ENCODE measurements around the gene VMP1.
"Not testable (repeated sequence)": the region's sequence is repeated elsewhere in the genome, so short reads cannot be mapped to it uniquely, and the experiment has no call there.

The VMP1 gene

GRCh38 chr17:59764292-59764741, 56.9 kb downstream of the VMP1 start:
- no peak for FAIRE-seq
- TF ChIP-seq POLR2A (IDR thresholded peaks at IDR 0.05; ENCODE audit: low read depth, low read length): no peak
- no peak for DNase-seq (ENCODE audit: insufficient read length, low spot score)

DNA sequence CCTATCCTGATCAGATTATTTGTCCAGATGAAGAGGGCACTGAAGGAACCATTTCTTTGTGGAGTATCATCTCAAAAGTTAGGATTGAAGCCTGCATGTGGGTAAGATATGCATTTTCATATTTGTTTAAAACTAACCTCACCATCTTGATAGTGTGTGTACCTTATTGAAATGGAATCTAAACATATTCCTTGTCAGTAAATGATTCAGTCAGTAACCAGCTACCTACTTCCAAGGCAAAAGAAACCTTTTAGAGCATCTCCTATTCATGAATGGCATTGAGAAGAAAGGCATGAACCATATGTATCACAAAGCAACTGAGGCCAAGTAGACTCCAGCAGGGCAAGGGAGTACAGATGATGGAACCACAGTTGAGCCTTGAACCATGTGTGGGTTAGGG, 57.6 kb downstream of the VMP1 start:
- TF ChIP-seq POLR2A (IDR thresholded peaks at IDR 0.05; ENCODE audit: low read depth, low read length): no peak
- peak; percentile 77 for FAIRE-seq
- DNase-seq (ENCODE audit: insufficient read length, low spot score): no peak

- TF ChIP-seq POLR2A (IDR thresholded peaks at IDR 0.05; ENCODE audit: low read depth, low read length): no peak
- FAIRE-seq (no peak), DNase-seq (ENCODE audit: insufficient read length, low spot score) (no peak)
These were observed 59.0 kb downstream of the VMP1 start for GRCh38 chr17:59766491-59766890.

DNA sequence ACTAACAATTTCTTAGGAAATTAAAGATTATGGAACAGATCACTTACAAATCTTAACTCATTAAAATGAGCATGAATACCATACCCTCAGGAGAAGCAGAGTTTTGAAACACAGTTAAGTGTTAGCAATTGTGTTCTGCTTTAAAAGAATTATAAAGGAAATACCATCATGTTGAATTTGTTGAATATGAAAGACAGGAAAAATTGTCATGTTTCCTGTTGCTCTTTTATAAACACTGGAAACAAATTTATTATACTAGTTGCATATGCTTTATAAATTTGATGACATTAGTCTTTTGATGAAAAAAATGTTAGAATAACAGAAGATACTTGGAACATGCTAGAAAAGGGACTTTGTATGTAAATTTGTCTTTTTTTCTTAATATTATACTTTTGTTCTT, 59.7 kb downstream of the VMP1 start:
- no peak for FAIRE-seq
- no peak for DNase-seq (ENCODE audit: insufficient read length, low spot score)
- no peak for TF ChIP-seq POLR2A (IDR thresholded peaks at IDR 0.05; ENCODE audit: low read depth, low read length)

GRCh38 chr17:59769887-59770286, 62.4 kb downstream of the VMP1 start:
- FAIRE-seq (no peak), DNase-seq (ENCODE audit: insufficient read length, low spot score) (no peak)
- TF ChIP-seq POLR2A (IDR thresholded peaks at IDR 0.05; ENCODE audit: low read depth, low read length): no peak

GRCh38 chr17:59771093-59771492, 63.6 kb downstream of the VMP1 start:
- no peak for DNase-seq (ENCODE audit: insufficient read length, low spot score)
- no peak for TF ChIP-seq POLR2A (IDR thresholded peaks at IDR 0.05; ENCODE audit: low read depth, low read length)
- no peak for FAIRE-seq

- TF ChIP-seq POLR2A (IDR thresholded peaks at IDR 0.05; ENCODE audit: low read depth, low read length): no peak
- no peak for DNase-seq (ENCODE audit: insufficient read length, low spot score)
These were observed 68.4 kb downstream of the VMP1 start for GRCh38 chr17:59775786-59776350.

DNA sequence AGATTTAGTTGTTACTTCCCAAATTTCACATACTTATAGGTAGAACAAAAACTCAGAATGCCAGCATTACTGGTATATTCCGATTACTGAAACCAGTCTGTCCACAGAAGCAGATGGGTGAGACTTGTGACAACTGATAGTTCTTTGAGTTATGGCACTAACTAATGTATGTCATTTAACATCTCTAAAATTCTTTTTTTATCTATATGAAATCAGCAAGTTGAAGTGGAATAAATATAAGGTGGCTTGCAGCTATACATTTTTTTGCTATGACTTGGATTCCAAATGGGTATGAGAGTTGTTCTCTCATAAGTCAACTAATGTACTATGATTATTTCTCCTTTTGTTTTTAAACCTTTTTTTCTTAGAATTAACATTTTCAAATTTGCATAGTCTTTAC, 69.1 kb downstream of the VMP1 start:
- FAIRE-seq (no peak), DNase-seq (ENCODE audit: insufficient read length, low spot score) (no peak)
- TF ChIP-seq POLR2A (IDR thresholded peaks at IDR 0.05; ENCODE audit: low read depth, low read length): no peak

More at GRCh38 chr17:59775786-59776350, 68.4 kb downstream of the VMP1 start:
- no peak for FAIRE-seq

DNA sequence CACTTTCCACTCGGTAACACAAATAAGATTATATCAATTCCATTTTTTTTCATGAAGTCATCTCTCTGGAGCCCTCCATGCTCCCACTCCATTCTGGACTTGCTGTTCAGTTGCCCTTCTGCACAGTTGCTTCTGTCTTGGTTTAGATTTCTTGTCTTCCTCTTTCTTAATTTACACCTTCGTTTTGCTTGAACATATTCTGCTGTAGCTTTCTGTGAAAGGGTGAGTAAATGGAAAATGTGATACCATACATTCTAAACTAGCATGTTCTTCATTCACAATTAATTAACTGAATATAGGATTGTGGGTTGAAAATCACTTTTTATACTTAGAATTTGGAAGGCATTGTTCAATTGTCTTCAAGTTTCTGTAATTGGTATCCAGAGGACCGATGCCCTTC, 69.6 kb downstream of the VMP1 start:
- DNase-seq (ENCODE audit: insufficient read length, low spot score) (no peak), FAIRE-seq (no peak)
- TF ChIP-seq POLR2A (IDR thresholded peaks at IDR 0.05; ENCODE audit: low read depth, low read length): no peak

DNA sequence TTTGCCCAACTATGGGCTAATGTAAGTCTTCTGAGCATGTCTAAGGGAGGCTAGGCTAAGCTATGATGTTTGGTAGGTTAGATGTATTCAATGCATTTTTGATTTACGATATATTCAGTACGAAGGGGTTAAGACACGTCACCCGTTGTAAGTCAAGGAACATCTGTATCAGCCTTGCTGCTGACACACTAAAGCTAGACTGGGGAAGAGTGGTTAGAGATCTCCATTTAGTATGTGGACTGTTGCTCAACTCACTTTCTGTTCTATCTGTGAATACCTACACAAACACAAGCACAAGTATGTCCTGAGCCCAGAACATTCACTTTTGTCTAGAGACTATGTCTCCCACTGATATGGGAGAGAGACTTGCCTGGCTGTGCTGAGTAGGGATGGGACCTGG, 71.5 kb downstream of the VMP1 start:
- DNase-seq (ENCODE audit: insufficient read length, low spot score) (no peak), FAIRE-seq (peak; percentile 74)
- no peak for TF ChIP-seq POLR2A (IDR thresholded peaks at IDR 0.05; ENCODE audit: low read depth, low read length)

- FAIRE-seq: no peak
- DNase-seq (ENCODE audit: insufficient read length, low spot score): no peak
- no peak for TF ChIP-seq POLR2A (IDR thresholded peaks at IDR 0.05; ENCODE audit: low read depth, low read length)
These were observed 72.1 kb downstream of the VMP1 start for GRCh38 chr17:59779521-59779920.

GRCh38 chr17:59780548-59780947, 73.1 kb downstream of the VMP1 start:
- not testable (repeated sequence) for DNase-seq (ENCODE audit: insufficient read length, low spot score); FAIRE-seq

GRCh38 chr17:59783221-59784047, 76.0 kb downstream of the VMP1 start:
- peak; percentile 78 for FAIRE-seq

GRCh38 chr17:59785091-59785799, 77.8 kb downstream of the VMP1 start:
- no peak for DNase-seq (ENCODE audit: insufficient read length, low spot score)
- FAIRE-seq: no peak
- TF ChIP-seq POLR2A (IDR thresholded peaks at IDR 0.05; ENCODE audit: low read depth, low read length): no peak

More at GRCh38 chr17:59783221-59784047, 76.0 kb downstream of the VMP1 start:
- TF ChIP-seq POLR2A (IDR thresholded peaks at IDR 0.05; ENCODE audit: low read depth, low read length): no peak
- DNase-seq (ENCODE audit: insufficient read length, low spot score): no peak

DNA sequence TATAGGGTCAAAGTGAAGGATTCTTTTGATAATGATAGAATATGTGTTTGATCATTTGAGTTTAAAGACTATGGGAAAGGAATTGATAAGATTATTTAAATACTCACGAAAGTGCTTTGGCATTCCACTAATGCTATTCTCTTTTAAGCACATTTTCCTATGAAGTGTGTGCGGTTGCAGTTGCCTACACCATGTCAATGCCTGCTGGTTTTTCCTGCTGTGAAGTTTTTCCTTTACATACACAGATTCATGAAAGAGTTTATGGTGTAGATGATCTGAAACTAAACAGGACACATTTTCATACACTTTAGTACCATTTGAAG, 78.7 kb downstream of the VMP1 start:
- FAIRE-seq (no peak), DNase-seq (ENCODE audit: insufficient read length, low spot score) (no peak)
- TF ChIP-seq POLR2A (IDR thresholded peaks at IDR 0.05; ENCODE audit: low read depth, low read length): no peak
